ENCODE data around the gene CXCL11. TPM values are rescaled to one million over a fixed set of nuclear protein-coding genes. Genes with fewer than 3 reads are reported as not detected.

CXCL11 gene
- polyA plus RNA-seq, 1 donor (not counting 4 experiments of a cell fraction or from before 2014, with no cell fraction given) = 0.93 TPM

- no peaks in the 10 kb centered on the region for H3K79me2 ChIP-seq (ENCODE audit: control insufficient read depth, insufficient read depth, low read length)
- H3K36me3 ChIP-seq (ENCODE audit: control insufficient read depth in 2 of 2, extremely low read depth in 1 of 2, insufficient read depth in 2 of 2, low read length in 2 of 2) = no peaks in the 10 kb centered on the region
- no peaks in the 10 kb centered on the region for H4K20me1 ChIP-seq (ENCODE audit: control insufficient read depth, extremely low read depth, insufficient read depth, low read length)
- H3K4me2 ChIP-seq (ENCODE audit: control insufficient read depth, extremely low read depth, insufficient read depth, low read depth, low read length) = peak overlapping the region; percentile 9
- H3K27me3 ChIP-seq (ENCODE audit: control insufficient read depth, extremely low read depth, insufficient read depth, low read length) = no peaks in the 10 kb centered on the region
- no peak for DNase-seq (ENCODE audit: low read depth, low spot score)
- no peaks in the 10 kb centered on the region for H3K9me3 ChIP-seq (ENCODE audit: control insufficient read depth, low read depth, low read length)
- peak; percentile 76 for FAIRE-seq
- H3K9me1 ChIP-seq (ENCODE audit: control insufficient read depth, extremely low read depth, insufficient read depth, low read length) = no peaks in the 10 kb centered on the region
- no peak overlapping the region for H3K9ac ChIP-seq (ENCODE audit: control insufficient read depth, extremely low read depth, insufficient read depth, low read length)
- dilution Hi-C loops (cut with MboI; ENCODE audit: extremely low pct_ligation_motif_present, low sequenced_read_pairs) = no loop called here
- H2AFZ ChIP-seq (ENCODE audit: control insufficient read depth, low read length) = peak overlapping the region; percentile 51
- peaks cover 3% of the 10 kb centered on the region for H3K4me1 ChIP-seq (ENCODE audit: control insufficient read depth, extremely low read depth, insufficient read depth, low read length)
- TF ChIP-seq EZH2 (IDR thresholded peaks at IDR 0.05; ENCODE audit: low read length) = no peak
- TF ChIP-seq, protein P1, sequence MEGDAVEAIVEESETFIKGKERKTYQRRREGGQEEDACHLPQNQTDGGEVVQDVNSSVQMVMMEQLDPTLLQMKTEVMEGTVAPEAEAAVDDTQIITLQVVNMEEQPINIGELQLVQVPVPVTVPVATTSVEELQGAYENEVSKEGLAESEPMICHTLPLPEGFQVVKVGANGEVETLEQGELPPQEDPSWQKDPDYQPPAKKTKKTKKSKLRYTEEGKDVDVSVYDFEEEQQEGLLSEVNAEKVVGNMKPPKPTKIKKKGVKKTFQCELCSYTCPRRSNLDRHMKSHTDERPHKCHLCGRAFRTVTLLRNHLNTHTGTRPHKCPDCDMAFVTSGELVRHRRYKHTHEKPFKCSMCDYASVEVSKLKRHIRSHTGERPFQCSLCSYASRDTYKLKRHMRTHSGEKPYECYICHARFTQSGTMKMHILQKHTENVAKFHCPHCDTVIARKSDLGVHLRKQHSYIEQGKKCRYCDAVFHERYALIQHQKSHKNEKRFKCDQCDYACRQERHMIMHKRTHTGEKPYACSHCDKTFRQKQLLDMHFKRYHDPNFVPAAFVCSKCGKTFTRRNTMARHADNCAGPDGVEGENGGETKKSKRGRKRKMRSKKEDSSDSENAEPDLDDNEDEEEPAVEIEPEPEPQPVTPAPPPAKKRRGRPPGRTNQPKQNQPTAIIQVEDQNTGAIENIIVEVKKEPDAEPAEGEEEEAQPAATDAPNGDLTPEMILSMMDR (optimal IDR thresholded peaks at IDR 0.05 in 1 of 3, IDR thresholded peaks at IDR 0.05 in 1 of 3, conservative IDR thresholded peaks at IDR 0.05 in 1 of 3; ENCODE audit: extremely low read depth in 1 of 3, insufficient read depth in 2 of 3, low read length in 3 of 3) = no peak
- no peak overlapping the region for H3K27ac ChIP-seq (ENCODE audit: control insufficient read depth, insufficient read depth, low read length)
- no peak overlapping the region for H3K4me3 ChIP-seq (ENCODE audit: control insufficient read depth in 2 of 3, extremely low read depth in 1 of 3, insufficient read depth in 2 of 3, low read depth in 1 of 3, low read length in 3 of 3)
These were observed 47.6 kb upstream of the CXCL11 start for GRCh38 chr4:76083386-76083988.

GRCh38 chr4:76078033-76078613 lies 42.3 kb upstream of the CXCL11 start:
- Histone ChIP-seq H2AFZ (ENCODE audit: control insufficient read depth, low read length) (no peak overlapping the region), H4K20me1 (ENCODE audit: control insufficient read depth, extremely low read depth, insufficient read depth, low read length) (no peaks in the 10 kb centered on the region), H3K9me3 (ENCODE audit: control insufficient read depth, low read depth, low read length) (no peaks in the 10 kb centered on the region), H3K4me2 (ENCODE audit: control insufficient read depth, extremely low read depth, insufficient read depth, low read depth, low read length) (no peak overlapping the region), H3K4me3 (ENCODE audit: control insufficient read depth in 2 of 3, extremely low read depth in 1 of 3, insufficient read depth in 2 of 3, low read depth in 1 of 3, low read length in 3 of 3) (no peak overlapping the region), H3K9me1 (ENCODE audit: control insufficient read depth, extremely low read depth, insufficient read depth, low read length) (no peaks in the 10 kb centered on the region), H3K36me3 (ENCODE audit: control insufficient read depth in 2 of 2, extremely low read depth in 1 of 2, insufficient read depth in 2 of 2, low read length in 2 of 2) (no peaks in the 10 kb centered on the region), H3K9ac (ENCODE audit: control insufficient read depth, extremely low read depth, insufficient read depth, low read length) (no peak overlapping the region), H3K27ac (ENCODE audit: control insufficient read depth, insufficient read depth, low read length) (no peak overlapping the region), H3K4me1 (ENCODE audit: control insufficient read depth, extremely low read depth, insufficient read depth, low read length) (peaks cover 2% of the 10 kb centered on the region), H3K27me3 (ENCODE audit: control insufficient read depth, extremely low read depth, insufficient read depth, low read length) (no peaks in the 10 kb centered on the region), H3K79me2 (ENCODE audit: control insufficient read depth, insufficient read depth, low read length) (no peaks in the 10 kb centered on the region)
- DNase-seq (ENCODE audit: low read depth, low spot score) = no peak
- dilution Hi-C loops (cut with MboI; ENCODE audit: extremely low pct_ligation_motif_present, low sequenced_read_pairs) = no loop called here
- FAIRE-seq = peak; percentile 13
- TF ChIP-seq, protein P1 (optimal IDR thresholded peaks at IDR 0.05 in 1 of 3, IDR thresholded peaks at IDR 0.05 in 1 of 3, conservative IDR thresholded peaks at IDR 0.05 in 1 of 3; ENCODE audit: extremely low read depth in 1 of 3, insufficient read depth in 2 of 3, low read length in 3 of 3) = no peak
- no peak for TF ChIP-seq EZH2 (IDR thresholded peaks at IDR 0.05; ENCODE audit: low read length)

All from keratinocyte (primary cell).